LNCAP (cell line): ENCODE results near the gene MTOR.

Experiments used
- TF ChIP-seq, protein P1 (sequence below): fragments of 450-650 bp; IDR thresholded peaks from 2 replicates; pipeline ENCODE4 v1.5.1; 2017; ENCODE audit warnings: mild to moderate bottlenecking

MTOR gene

DNA sequence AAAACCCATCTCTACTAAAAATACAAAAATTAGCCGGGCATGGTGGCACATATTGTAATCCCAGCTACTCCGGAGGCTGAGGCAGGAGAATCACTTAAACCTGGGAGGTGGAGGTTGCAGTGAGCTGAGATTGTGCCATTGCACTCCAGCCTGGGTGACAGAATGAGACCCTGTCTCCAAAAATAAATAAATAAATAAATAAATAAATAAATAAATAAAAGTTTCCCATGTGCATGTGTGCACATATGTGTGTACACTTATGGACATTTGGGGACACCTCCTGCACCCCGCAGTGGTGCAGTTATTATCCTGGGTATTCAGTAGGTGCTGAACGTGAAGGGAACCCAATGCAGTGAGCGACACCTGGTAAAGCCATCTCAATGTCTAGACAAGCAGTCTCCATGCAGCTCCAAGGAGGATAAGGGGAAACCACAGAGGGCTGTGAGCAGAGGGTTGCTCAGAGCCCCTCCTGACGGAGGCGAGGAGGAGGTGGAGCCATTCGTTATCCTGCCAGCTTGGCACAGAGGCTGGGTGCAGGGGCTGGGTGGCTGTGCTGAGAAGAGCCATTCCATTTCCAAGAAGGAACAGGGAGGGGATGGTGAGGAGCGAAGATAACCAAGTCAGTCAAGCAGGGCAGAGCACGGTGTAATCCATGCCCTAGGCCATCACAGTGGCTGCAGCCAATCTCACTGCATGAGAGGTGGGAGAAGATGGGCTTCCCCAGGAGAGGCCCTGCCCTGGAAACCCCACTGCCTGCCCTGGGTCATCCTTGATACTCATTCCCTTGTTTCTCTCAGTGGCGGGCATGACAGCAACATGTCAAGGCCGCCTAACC lies 36.3 kb upstream of the MTOR start:
- TF ChIP-seq, protein P1, sequence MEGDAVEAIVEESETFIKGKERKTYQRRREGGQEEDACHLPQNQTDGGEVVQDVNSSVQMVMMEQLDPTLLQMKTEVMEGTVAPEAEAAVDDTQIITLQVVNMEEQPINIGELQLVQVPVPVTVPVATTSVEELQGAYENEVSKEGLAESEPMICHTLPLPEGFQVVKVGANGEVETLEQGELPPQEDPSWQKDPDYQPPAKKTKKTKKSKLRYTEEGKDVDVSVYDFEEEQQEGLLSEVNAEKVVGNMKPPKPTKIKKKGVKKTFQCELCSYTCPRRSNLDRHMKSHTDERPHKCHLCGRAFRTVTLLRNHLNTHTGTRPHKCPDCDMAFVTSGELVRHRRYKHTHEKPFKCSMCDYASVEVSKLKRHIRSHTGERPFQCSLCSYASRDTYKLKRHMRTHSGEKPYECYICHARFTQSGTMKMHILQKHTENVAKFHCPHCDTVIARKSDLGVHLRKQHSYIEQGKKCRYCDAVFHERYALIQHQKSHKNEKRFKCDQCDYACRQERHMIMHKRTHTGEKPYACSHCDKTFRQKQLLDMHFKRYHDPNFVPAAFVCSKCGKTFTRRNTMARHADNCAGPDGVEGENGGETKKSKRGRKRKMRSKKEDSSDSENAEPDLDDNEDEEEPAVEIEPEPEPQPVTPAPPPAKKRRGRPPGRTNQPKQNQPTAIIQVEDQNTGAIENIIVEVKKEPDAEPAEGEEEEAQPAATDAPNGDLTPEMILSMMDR = no peak

DNA sequence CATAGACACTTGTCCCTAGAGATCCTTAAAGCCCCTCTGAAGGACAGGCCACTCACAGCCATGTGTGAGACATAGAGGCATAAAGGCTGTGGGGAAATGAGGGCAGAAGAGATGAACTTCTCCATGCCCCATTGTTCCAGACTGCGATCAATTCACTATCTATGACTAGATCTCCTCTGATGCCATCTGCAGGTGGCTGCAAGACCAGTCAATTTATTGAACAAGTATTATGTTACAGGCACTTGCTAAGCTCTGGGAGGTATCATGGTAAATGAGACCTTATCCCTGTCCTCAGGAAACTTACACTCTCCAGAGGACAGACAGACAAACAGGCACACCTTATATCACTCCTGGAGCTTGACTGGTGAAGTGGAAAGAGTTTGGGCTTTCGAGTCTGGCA lies 33.6 kb upstream of the MTOR start:
- TF ChIP-seq, protein P1 = no peak

DNA sequence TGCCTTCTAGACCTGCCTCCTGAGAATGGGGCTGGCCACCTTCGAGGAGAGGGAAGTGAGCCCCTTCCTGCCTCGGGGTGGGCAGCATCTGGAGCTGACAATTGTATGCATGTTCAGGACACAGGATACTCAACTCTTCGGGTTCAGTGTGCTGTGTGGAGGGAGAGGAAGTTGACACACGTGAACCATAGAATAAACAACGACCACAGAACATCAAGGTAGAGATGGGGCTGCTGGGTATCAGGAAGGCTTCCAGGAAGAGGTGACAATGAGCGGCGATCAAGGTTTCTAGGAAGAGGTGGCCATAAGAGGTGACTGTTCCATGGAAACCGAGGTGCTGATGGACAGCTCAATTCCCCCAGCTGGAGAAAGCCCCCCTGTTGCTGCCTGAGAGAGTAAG lies 32.6 kb upstream of the MTOR start:
- TF ChIP-seq, protein P1 = no peak

DNA sequence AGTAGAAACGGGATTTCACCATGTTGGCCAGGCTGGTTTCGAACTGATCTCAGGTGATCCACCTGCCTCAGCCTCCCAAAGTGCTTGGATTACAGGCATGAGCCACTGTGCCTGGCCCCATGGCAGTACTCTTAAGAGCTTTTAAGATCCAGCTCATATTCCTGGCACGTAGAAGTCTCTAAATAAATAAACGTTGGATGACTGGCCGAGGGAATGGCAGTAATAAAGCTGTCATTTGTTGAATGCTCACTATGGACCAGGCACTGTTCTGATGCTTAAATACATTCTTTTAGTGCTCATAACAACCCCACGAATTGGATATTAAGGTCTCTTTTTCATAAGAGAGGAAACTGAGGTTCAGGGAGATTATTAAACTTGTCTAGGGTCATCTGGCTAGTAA lies 31.5 kb upstream of the MTOR start:
- TF ChIP-seq, protein P1 = no peak

DNA sequence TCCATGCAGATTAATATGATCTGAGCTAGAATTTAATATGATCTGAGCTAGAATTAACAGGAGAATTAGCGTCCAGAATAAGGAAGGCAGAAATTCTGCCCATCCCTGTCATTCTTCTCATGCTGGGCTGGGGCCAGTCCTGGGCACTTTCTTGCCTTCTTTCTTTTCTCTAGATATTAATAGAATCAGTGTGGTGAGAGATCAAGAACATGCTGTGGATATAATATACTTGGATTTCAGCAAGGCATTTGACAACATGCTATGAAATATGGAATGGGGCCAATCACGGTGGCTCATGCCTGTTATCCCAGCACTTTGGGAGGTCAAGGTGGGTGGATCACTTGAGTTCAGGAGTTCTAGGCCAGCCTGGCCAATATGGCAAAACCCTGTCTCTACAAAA lies 28.7 kb upstream of the MTOR start:
- TF ChIP-seq, protein P1 = no peak

DNA sequence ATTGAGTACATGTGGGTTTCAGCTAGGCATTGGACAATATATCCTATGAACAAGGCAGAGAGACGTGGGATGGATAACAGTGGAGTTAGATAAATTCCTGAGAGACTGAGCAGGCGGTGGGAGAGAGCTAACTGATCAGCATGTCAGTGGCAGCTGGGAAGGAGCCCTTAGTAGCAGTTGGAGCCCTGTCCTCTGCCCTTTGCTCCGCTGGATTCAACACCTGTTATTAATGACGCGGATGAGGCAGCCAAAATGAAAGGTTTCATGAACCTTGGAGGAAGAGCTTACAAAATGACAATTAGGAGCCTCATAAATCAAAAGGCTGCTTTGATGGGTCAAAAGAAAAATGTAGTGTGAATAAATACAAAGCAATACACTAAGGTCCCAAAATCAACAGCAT lies 26.7 kb upstream of the MTOR start:
- TF ChIP-seq, protein P1 = no peak

DNA sequence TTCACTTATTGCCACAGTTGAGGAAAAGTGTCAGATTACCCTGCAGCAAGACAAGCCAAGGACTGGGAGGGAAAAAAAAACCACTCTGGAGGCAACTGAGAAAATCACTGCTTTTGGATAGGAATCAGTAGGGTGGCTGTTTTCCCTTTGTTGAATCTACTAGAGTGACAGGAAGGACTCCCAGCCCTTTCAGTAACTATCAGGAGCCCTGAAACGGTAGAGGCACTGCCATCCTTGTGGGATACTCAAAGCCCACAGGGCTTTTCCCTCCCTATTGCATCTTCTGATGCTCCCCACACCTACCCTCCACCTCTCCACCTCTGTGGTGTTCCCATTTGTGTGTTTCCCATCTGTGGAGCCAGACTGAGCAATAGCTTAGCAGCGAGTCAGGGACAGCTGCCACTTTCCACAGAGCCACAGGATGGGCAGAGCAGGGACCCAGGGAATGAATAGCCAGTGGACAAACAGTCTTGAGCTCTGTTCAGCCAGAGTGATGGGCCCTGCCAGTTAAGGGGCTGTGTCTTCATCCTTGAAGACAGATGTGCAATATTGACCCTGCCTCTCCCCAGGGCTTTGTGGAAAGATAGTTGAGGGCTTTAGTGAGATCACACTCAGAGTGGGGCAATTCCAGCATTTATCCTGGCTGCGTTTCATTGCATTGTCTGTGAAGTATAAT lies 24.5 kb upstream of the MTOR start:
- TF ChIP-seq, protein P1 = no peak
